ENCODE measurements around the gene ABHD13. TPM values are rescaled to one million over a fixed set of nuclear protein-coding genes. Genes with fewer than 3 reads are reported as not detected.
A peak's percentile ranks its signal among the peaks of the same experiment; 100 is the strongest.

The ABHD13 gene
- total RNA-seq, 4 donors from 2014 or later: 8.1 to 13.4 (median 9.2) TPM

- Histone ChIP-seq H3K36me3 (no peaks in the 10 kb centered on the region), H3K4me3 (no peak overlapping the region), H3K4me1 (peaks cover 17% of the 10 kb centered on the region), H3K9me3 (no peaks in the 10 kb centered on the region), H3K27ac (no peak overlapping the region), H3K27me3 (no peaks in the 10 kb centered on the region)
- 76% methylated on average over 4 of the region's 4 CpGs for WGBS
- TF ChIP-seq EP300 (IDR thresholded peaks at IDR 0.05): no peak
- DNase-seq (ENCODE audit: low spot score in 2 of 2): no peak
These were observed 50.4 kb downstream of the ABHD13 start for GRCh38 chr13:108268466-108269112.

GRCh38 chr13:108269601-108270328 is 51.6 kb downstream of the ABHD13 start, which contains the start of gene TNFSF13B:
Gene TNFSF13B, plus strand, starts transcription at chr13:108269718. Its CDS starts 178 bp downstream, at chr13:108269896.
- Histone ChIP-seq H3K27me3 (no peaks in the 10 kb centered on the region), H3K4me3 (peak within 1 kb of the TSS; percentile 49), H3K36me3 (no peaks in the 10 kb centered on the region), H3K4me1 (peaks cover 17% of the 10 kb centered on the region), H3K27ac (peak within 1 kb of the TSS; percentile 59), H3K9me3 (no peaks in the 10 kb centered on the region)
- WGBS: 8% methylated on average over 16 of the region's 16 CpGs
- TF ChIP-seq CTCF (IDR thresholded peaks at IDR 0.05): no peak
- TF ChIP-seq POLR2A (IDR thresholded peaks at IDR 0.05): no peak
- TF ChIP-seq POLR2AphosphoS5 (IDR thresholded peaks at IDR 0.05): no peak
- no peak for TF ChIP-seq EP300 (IDR thresholded peaks at IDR 0.05)
- DNase-seq (ENCODE audit: low spot score in 2 of 2): no peak

GRCh38 chr13:108270442-108270841 is 52.2 kb downstream of the ABHD13 start:
- Histone ChIP-seq H3K27me3 (no peaks in the 10 kb centered on the region), H3K9me3 (no peaks in the 10 kb centered on the region), H3K36me3 (no peaks in the 10 kb centered on the region), H3K4me1 (peaks cover 17% of the 10 kb centered on the region), H3K27ac (peak overlapping the region; percentile 59), H3K4me3 (peak overlapping the region; percentile 49)
- WGBS: 45% methylated on average over 3 of the region's 3 CpGs
- TF ChIP-seq POLR2A (IDR thresholded peaks at IDR 0.05): no peak
- TF ChIP-seq EP300 (IDR thresholded peaks at IDR 0.05): no peak
- TF ChIP-seq CTCF (IDR thresholded peaks at IDR 0.05): no peak
- no peak for TF ChIP-seq POLR2AphosphoS5 (IDR thresholded peaks at IDR 0.05)
- no peak for DNase-seq (ENCODE audit: low spot score in 2 of 2)

DNA sequence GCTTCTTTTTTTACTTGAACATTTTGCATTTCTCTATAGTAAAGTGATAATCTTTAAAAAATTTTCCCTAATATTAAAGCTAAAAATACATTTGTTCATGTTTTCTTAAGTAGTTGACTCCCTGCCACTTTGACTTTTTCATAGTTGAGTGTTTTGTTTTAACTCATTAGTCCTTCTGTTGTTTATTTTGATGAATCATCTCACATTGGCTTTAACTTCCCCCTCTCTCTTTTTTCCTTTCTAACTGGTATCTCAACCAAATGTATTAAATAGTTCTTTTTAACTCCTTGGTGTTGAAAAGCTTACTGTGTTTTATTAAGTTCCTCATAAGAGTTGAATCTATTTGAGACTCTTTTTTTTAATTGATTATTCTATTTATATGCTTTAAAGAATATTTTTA is 54.1 kb downstream of the ABHD13 start:
- TF ChIP-seq POLR2AphosphoS5 (IDR thresholded peaks at IDR 0.05): no peak
- no peak for TF ChIP-seq CTCF (IDR thresholded peaks at IDR 0.05)
- TF ChIP-seq POLR2A (IDR thresholded peaks at IDR 0.05): no peak
- no peak for TF ChIP-seq EP300 (IDR thresholded peaks at IDR 0.05)
- Histone ChIP-seq H3K4me3 (no peak overlapping the region), H3K9me3 (no peaks in the 10 kb centered on the region), H3K36me3 (no peaks in the 10 kb centered on the region), H3K27ac (no peak overlapping the region), H3K4me1 (peaks cover 17% of the 10 kb centered on the region), H3K27me3 (no peaks in the 10 kb centered on the region)
- no peak for DNase-seq (ENCODE audit: low spot score in 2 of 2)

DNA sequence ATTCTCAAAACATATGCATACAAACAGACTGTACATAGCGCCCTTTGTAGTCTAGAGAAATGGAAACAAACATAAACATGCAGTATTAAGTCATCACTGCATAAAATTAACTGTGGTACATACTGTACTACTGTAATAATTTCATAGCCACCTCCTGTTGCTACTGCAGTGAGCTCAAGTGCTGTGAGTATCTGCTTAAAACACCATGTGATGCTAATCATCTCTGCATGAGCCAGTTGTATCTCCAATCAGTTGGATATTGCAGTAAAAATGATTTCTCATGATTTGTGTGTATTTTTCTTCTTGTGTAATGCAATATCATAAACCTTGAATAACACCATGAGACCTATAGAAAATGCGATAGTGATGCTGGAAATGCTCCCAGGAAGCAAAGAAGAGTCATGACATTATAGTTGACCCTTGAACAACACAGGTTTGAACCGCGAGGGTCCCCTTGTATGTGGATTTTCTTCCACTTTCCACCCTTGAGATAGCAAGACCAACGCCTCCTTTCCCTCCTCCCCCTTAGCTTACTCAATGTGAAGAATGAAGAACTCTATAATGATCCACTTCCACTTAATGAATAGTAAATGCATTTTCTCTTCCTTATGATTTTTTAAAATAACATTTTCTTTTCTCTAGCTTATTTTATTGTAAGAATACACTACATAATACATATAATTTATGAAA is 55.4 kb downstream of the ABHD13 start:
- H3K4me3 ChIP-seq: no peak overlapping the region
- no peaks in the 10 kb centered on the region for H3K9me3 ChIP-seq
- H3K27me3 ChIP-seq: no peaks in the 10 kb centered on the region
- H3K4me1 ChIP-seq: peaks cover 17% of the 10 kb centered on the region
- H3K36me3 ChIP-seq: no peaks in the 10 kb centered on the region
- no peak overlapping the region for H3K27ac ChIP-seq
- no peak for DNase-seq (ENCODE audit: low spot score in 2 of 2)
- WGBS: 85% methylated on average over 5 of the region's 5 CpGs
- TF ChIP-seq CTCF (IDR thresholded peaks at IDR 0.05) (no peak), EP300 (IDR thresholded peaks at IDR 0.05) (no peak), POLR2AphosphoS5 (IDR thresholded peaks at IDR 0.05) (no peak), POLR2A (IDR thresholded peaks at IDR 0.05) (no peak)

All from suprapubic skin (tissue), 4 donors.